HepG2 (cell line): ENCODE data around the gene ZNF10. TPM values are rescaled to one million over a fixed set of nuclear protein-coding genes. Genes with fewer than 3 reads are reported as not detected.
A peak's percentile ranks its signal among the peaks of the same experiment; 100 is the strongest.

Experiments used
- CC2D1A ChIP-seq: sonication (generic); formaldehyde crosslinking; IDR thresholded peaks from 2 replicates; pipeline ENCODE4 v1.8.1; 2023; ENCODE audit warnings: mild to moderate bottlenecking, missing genetic modification reagents
- GZF1 ChIP-seq: sonication (generic); formaldehyde crosslinking; IDR thresholded peaks from 2 replicates; pipeline ENCODE4 v1.5.1; 2020; ENCODE audit warnings: mild to moderate bottlenecking, missing genetic modification reagents
- HCFC1 ChIP-seq: fragments of 150-350 bp; IDR thresholded peaks from 2 replicates; pipeline ENCODE4 v1.6.1; 2014; ENCODE audit warnings: low read depth, low read length
- HNF4G ChIP-seq, 2 experiments: sonication (generic) in 1 of 2; formaldehyde crosslinking in 1 of 2; IDR thresholded peaks; 2 replicates each; pipeline versions ENCODE4 v1.4.0 to v1.6.1; 2011 to 2020; ENCODE audit warnings: borderline replicate concordance in 2 of 2, low read depth in 2 of 2, mild to moderate bottlenecking in 2 of 2, low read length in 1 of 2, missing genetic modification reagents in 1 of 2, moderate library complexity in 1 of 2
- JARID2 ChIP-seq: sonication (generic); formaldehyde crosslinking; IDR thresholded peaks from 2 replicates; pipeline ENCODE4 v1.8.1; 2023; ENCODE audit warnings: missing genetic modification reagents, inconsistent platforms; ENCODE audit not compliant: insufficient replicate concordance
- LCORL ChIP-seq, 2 experiments: fragments of 450-650 bp in 1 of 2; sonication (generic) in 1 of 2; formaldehyde crosslinking in 1 of 2; IDR thresholded peaks; 2 replicates each; pipeline versions ENCODE4 v1.5.0 to v1.6.1; 2017 to 2020; ENCODE audit warnings: antibody characterized with exemption in 1 of 2, missing genetic modification reagents in 1 of 2
- MED8 ChIP-seq: sonication (generic); formaldehyde crosslinking; IDR thresholded peaks from 2 replicates; pipeline ENCODE4 v1.8.1; 2023; ENCODE audit warnings: mild to moderate bottlenecking, missing genetic modification reagents; ENCODE audit not compliant: insufficient replicate concordance
- MEIS1 ChIP-seq: sonication (generic); formaldehyde crosslinking; IDR thresholded peaks from 2 replicates; pipeline ENCODE4 v1.9.0; 2021; ENCODE audit warnings: mild to moderate bottlenecking, missing genetic modification reagents, moderate library complexity, borderline replicate concordance
- MIXL1 ChIP-seq: IDR thresholded peaks from 2 replicates; pipeline ENCODE4 v1.6.1; 2016
- PCBP2 ChIP-seq: fragments of 200-400 bp; formaldehyde crosslinking; optimal IDR thresholded peaks from 2 replicates; pipeline ENCODE3; 2018; ENCODE audit warnings: low read length, low read depth; ENCODE audit not compliant: poor library complexity, severe bottlenecking
- PITX1 ChIP-seq: sonication (generic); formaldehyde crosslinking; IDR thresholded peaks from 2 replicates; pipeline ENCODE4 v1.5.1; 2020; ENCODE audit warnings: mild to moderate bottlenecking, missing genetic modification reagents
- SAFB2 ChIP-seq: sonication (generic); formaldehyde crosslinking; IDR thresholded peaks from 2 replicates; pipeline ENCODE4 v1.5.1; 2020; ENCODE audit warnings: missing genetic modification reagents, low read depth, mild to moderate bottlenecking, borderline replicate concordance
- SP4 ChIP-seq: sonication (generic); formaldehyde crosslinking; IDR thresholded peaks from 2 replicates; pipeline ENCODE4 v1.8.1; 2023; ENCODE audit warnings: mild to moderate bottlenecking, missing genetic modification reagents
- SRSF4 ChIP-seq: fragments of 200-400 bp; formaldehyde crosslinking; IDR thresholded peaks from one replicate; pipeline ENCODE4 v1.6.1; 2018; ENCODE audit warnings: mild to moderate bottlenecking, low read depth, low read length, moderate library complexity; ENCODE audit not compliant: poor library complexity, severe bottlenecking
- TARDBP ChIP-seq: sonication (generic); formaldehyde crosslinking; IDR thresholded peaks from 2 replicates; pipeline ENCODE4 v1.8.0; 2022; ENCODE audit warnings: mild to moderate bottlenecking, missing genetic modification reagents
- TRIM24 ChIP-seq: sonication (generic); formaldehyde crosslinking; IDR thresholded peaks from 2 replicates; pipeline ENCODE4 v1.8.0; 2022; ENCODE audit warnings: mild to moderate bottlenecking, missing genetic modification reagents
- ZNF17 ChIP-seq: sonication (generic); formaldehyde crosslinking; IDR thresholded peaks from 2 replicates; pipeline ENCODE4 v1.5.0; 2020; ENCODE audit warnings: mild to moderate bottlenecking, missing genetic modification reagents
- ZNF24 ChIP-seq: fragments of 450-650 bp; IDR thresholded peaks from 2 replicates; pipeline ENCODE4 v1.6.1; 2017; ENCODE audit warnings: antibody characterized with exemption, mild to moderate bottlenecking
- polyA plus RNA-seq, 8 experiments: library from polyadenylated mRNA; depleted of rRNA in 3 of 8; stranded (reverse) in 7 of 8; unstranded in 1 of 8; fragments of >200 nt; fragmentation: Illumina TruSeq in 4 of 8; extraction: Trizol in 4 of 8; gene quantifications; 2 replicates each; pipeline versions ENCODE4 v1.2.1 to v1.2.3, GENCODE V29; 2011 to 2016; ENCODE audit warnings: low read depth in 4 of 8, missing spikeins in 1 of 8, mixed read lengths in 1 of 8; ENCODE audit not compliant: insufficient read depth in 1 of 8
- total RNA-seq, 5 experiments: library from RNA; depleted of rRNA; stranded (reverse); fragments of >200 nt; fragmentation: Illumina TruSeq; extraction: Trizol; gene quantifications; 2 replicates each; pipeline ENCODE4 v1.2.3, GENCODE V29; 2016; ENCODE audit warnings: low read depth in 1 of 5
- TF ChIP-seq, protein P1 (sequence below): IDR thresholded peaks from 2 replicates; pipeline ENCODE4 v1.6.1; 2016; ENCODE audit warnings: mild to moderate bottlenecking
- TF ChIP-seq, protein P2 (sequence below): sonication (generic); formaldehyde crosslinking; IDR thresholded peaks from 2 replicates; pipeline ENCODE4 v1.4.0; 2020; ENCODE audit warnings: missing genetic modification reagents
- TF ChIP-seq, protein P3 (sequence below): sonication (generic); formaldehyde crosslinking; IDR thresholded peaks from 2 replicates; pipeline ENCODE4 v1.4.0; 2020; ENCODE audit warnings: mild to moderate bottlenecking, low read depth, missing genetic modification reagents

Gene ZNF10
- total and polyA plus RNA-seq, 2 of the 13 experiments (the other 11 are each of a cell fraction or from before 2014, with no cell fraction given), result 2.9 to 6.5 TPM

GRCh38 chr12:133181238-133181959, 51.0 kb downstream of the ZNF10 start, which contains the start of gene ZNF268 (continued):
- TF ChIP-seq HNF4G (IDR thresholded peaks at IDR 0.05; ENCODE audit: borderline replicate concordance, low read depth, low read length) (no peak), HNF4G (CRISPR knock-in tag; IDR thresholded peaks at IDR 0.05; ENCODE audit: borderline replicate concordance, low read depth) (0 out of 2 replicates have a peak, but pooled peaks have one; percentile 14), TRIM24 (no peak), MEIS1 (no peak), ZNF24 (no peak), MED8 (no peak), ZNF17 (CRISPR knock-in tag) (no peak), TARDBP (CRISPR knock-in tag) (peak; percentile 54; the same call in 1 of the 2 replicates), GZF1 (CRISPR knock-in tag) (no peak), JARID2 (CRISPR knock-in tag) (no peak), CC2D1A (no peak), HCFC1 (peak; percentile 98), SAFB2 (no peak), LCORL (IDR thresholded peaks at IDR 0.05) (no peak), LCORL (CRISPR knock-in tag; IDR thresholded peaks at IDR 0.05) (0 out of 2 replicates have a peak, but pooled peaks have one; percentile 37), PITX1 (CRISPR knock-in tag) (peak; percentile 35; the same call in 1 of the 2 replicates), SP4 (CRISPR knock-in tag) (peak; percentile 88), PCBP2 (no peak), MIXL1 (CRISPR knock-in tag) (0 out of 2 replicates have a peak, but pooled peaks have one; percentile 25), SRSF4 (no peak)
- TF ChIP-seq, protein P1, sequence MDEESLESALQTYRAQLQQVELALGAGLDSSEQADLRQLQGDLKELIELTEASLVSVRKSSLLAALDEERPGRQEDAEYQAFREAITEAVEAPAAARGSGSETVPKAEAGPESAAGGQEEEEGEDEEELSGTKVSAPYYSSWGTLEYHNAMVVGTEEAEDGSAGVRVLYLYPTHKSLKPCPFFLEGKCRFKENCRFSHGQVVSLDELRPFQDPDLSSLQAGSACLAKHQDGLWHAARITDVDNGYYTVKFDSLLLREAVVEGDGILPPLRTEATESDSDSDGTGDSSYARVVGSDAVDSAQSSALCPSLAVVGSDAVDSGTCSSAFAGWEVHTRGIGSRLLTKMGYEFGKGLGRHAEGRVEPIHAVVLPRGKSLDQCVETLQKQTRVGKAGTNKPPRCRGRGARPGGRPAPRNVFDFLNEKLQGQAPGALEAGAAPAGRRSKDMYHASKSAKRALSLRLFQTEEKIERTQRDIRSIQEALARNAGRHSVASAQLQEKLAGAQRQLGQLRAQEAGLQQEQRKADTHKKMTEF (CRISPR knock-in tag), result peak; percentile 78
- TF ChIP-seq, protein P2, sequence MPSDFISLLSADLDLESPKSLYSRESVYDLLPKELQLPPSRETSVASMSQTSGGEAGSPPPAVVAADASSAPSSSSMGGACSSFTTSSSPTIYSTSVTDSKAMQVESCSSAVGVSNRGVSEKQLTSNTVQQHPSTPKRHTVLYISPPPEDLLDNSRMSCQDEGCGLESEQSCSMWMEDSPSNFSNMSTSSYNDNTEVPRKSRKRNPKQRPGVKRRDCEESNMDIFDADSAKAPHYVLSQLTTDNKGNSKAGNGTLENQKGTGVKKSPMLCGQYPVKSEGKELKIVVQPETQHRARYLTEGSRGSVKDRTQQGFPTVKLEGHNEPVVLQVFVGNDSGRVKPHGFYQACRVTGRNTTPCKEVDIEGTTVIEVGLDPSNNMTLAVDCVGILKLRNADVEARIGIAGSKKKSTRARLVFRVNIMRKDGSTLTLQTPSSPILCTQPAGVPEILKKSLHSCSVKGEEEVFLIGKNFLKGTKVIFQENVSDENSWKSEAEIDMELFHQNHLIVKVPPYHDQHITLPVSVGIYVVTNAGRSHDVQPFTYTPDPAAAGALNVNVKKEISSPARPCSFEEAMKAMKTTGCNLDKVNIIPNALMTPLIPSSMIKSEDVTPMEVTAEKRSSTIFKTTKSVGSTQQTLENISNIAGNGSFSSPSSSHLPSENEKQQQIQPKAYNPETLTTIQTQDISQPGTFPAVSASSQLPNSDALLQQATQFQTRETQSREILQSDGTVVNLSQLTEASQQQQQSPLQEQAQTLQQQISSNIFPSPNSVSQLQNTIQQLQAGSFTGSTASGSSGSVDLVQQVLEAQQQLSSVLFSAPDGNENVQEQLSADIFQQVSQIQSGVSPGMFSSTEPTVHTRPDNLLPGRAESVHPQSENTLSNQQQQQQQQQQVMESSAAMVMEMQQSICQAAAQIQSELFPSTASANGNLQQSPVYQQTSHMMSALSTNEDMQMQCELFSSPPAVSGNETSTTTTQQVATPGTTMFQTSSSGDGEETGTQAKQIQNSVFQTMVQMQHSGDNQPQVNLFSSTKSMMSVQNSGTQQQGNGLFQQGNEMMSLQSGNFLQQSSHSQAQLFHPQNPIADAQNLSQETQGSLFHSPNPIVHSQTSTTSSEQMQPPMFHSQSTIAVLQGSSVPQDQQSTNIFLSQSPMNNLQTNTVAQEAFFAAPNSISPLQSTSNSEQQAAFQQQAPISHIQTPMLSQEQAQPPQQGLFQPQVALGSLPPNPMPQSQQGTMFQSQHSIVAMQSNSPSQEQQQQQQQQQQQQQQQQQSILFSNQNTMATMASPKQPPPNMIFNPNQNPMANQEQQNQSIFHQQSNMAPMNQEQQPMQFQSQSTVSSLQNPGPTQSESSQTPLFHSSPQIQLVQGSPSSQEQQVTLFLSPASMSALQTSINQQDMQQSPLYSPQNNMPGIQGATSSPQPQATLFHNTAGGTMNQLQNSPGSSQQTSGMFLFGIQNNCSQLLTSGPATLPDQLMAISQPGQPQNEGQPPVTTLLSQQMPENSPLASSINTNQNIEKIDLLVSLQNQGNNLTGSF (CRISPR knock-in tag), result no peak
- TF ChIP-seq, protein P3, sequence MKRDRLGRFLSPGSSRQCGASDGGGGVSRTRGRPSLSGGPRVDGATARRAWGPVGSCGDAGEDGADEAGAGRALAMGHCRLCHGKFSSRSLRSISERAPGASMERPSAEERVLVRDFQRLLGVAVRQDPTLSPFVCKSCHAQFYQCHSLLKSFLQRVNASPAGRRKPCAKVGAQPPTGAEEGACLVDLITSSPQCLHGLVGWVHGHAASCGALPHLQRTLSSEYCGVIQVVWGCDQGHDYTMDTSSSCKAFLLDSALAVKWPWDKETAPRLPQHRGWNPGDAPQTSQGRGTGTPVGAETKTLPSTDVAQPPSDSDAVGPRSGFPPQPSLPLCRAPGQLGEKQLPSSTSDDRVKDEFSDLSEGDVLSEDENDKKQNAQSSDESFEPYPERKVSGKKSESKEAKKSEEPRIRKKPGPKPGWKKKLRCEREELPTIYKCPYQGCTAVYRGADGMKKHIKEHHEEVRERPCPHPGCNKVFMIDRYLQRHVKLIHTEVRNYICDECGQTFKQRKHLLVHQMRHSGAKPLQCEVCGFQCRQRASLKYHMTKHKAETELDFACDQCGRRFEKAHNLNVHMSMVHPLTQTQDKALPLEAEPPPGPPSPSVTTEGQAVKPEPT, result no peak
